Gastrocnemius medialis (tissue), 4 donors: ENCODE measurements around the gene SLC4A2. TPM values are rescaled to one million over a fixed set of nuclear protein-coding genes. Genes with fewer than 3 reads are reported as not detected.

Experiments
- ATAC-seq, 2 donors: fragments of 150-250 bp; one replicate each; pipeline ENCODE4 v1.9.1; 2016
- DNase-seq, 2 donors: peaks; one replicate each; pipeline ENCODE4 v3.0.0-alpha.2; 2019
- H3K27ac ChIP-seq, 4 donors: fragments of 200-600 bp; sonication (generic); 1 replicate in 1 of 4; 2 replicates in 3 of 4; pipeline ENCODE4 v1.5.1; 2016 to 2018; ENCODE audit warnings: mild to moderate bottlenecking in 2 of 4, moderate library complexity in 1 of 4
- H3K27me3 ChIP-seq, 3 donors: fragments of 200-600 bp; sonication (generic) in 2 of 3; 1 replicate in 1 of 3; 2 replicates in 2 of 3; pipeline versions ENCODE4 v1.5.1 to v1.6.0; 2016 to 2019; ENCODE audit warnings: mild to moderate bottlenecking in 1 of 3, moderate library complexity in 1 of 3
- H3K36me3 ChIP-seq, 2 donors: fragments of 200-600 bp; sonication (generic) in 1 of 2; one replicate each; pipeline ENCODE4 v1.5.1; 2017 to 2018
- H3K4me1 ChIP-seq, 2 donors: fragments of 200-600 bp; sonication (generic) in 1 of 2; one replicate each; pipeline ENCODE4 v1.5.1; 2016 to 2017; ENCODE audit warnings: mild to moderate bottlenecking in 2 of 2
- H3K4me3 ChIP-seq, 4 donors: fragments of 200-600 bp; sonication (generic) in 3 of 4; 1 replicate in 1 of 4; 2 replicates in 3 of 4; pipeline ENCODE4 v1.5.1; 2016 to 2019; ENCODE audit warnings: mild to moderate bottlenecking in 2 of 4
- H3K9me3 ChIP-seq, 3 donors: fragments of 200-600 bp; sonication (generic) in 2 of 3; 1 replicate in 1 of 3; 2 replicates in 2 of 3; pipeline ENCODE4 v1.5.1; 2016 to 2019
- CTCF ChIP-seq, 5 experiments: fragments of 450-650 bp in 3 of 5; fragments of 200-600 bp in 2 of 5; sonication (generic) in 2 of 5; IDR thresholded peaks in 4 of 5; conservative IDR thresholded peaks in 1 of 5; 1 replicate in 4 of 5; 2 replicates in 1 of 5; pipeline ENCODE4 v1.5.1; 2016 to 2019; ENCODE audit warnings: antibody characterized with exemption in 5 of 5, mild to moderate bottlenecking in 3 of 5, moderate library complexity in 3 of 5
- POLR2A ChIP-seq, 2 donors: fragments of 450-650 bp; IDR thresholded peaks; one replicate each; pipeline ENCODE4 v1.6.1; 2017; ENCODE audit warnings: antibody characterized with exemption in 2 of 2, mild to moderate bottlenecking in 2 of 2, moderate library complexity in 2 of 2
- in situ Hi-C, 4 donors: fragments of 200-750 bp; cut with MboI; loops; one replicate each; pipeline versions ENCODE4 v1.15.0 to v1.8.0; 2017; ENCODE audit warnings: low sequenced_read_pairs in 4 of 4
- intact Hi-C: fragments of 100-400 bp; cut with DNase I; formaldehyde crosslinking; loops from one replicate; pipeline ENCODE4 v1.15.1; 2023; ENCODE audit warnings: low total_unique reads
- total RNA-seq, 4 donors: library from RNA; depleted of rRNA; stranded (reverse); fragments of >200 nt; gene quantifications; one replicate each; pipeline versions ENCODE4 v1.1.0 to v1.2.3, GENCODE V29; 2016

The SLC4A2 gene
- total RNA-seq, 4 donors from 2014 or later, result 27.5 to 39.6 (median 33.0) TPM

GRCh38 chr7:151123158-151123821, 63.9 kb downstream of the SLC4A2 start:
- Histone ChIP-seq H3K36me3 (peaks cover 0 to 29% of the 10 kb centered on the region in 2 donors), H3K27ac (no peak overlapping the region), H3K9me3 (no peaks in the 10 kb centered on the region), H3K27me3 (no peaks in the 10 kb centered on the region), H3K4me1 (peaks cover 4 to 22% of the 10 kb centered on the region in 2 donors), H3K4me3 (no peak overlapping the region)
- ATAC-seq (no peak), DNase-seq (no peak)
- intact Hi-C loops (no loop called here), in situ Hi-C loops (loop anchor here in 2 of 4 donors (10.0 kb wide), 1 partner anchor 52 kb away; no protein-coding TSS in a partner anchor)
- TF ChIP-seq CTCF (IDR thresholded peaks at IDR 0.05 in 4 of 5, conservative IDR thresholded peaks at IDR 0.05 in 1 of 5), result no peak
- TF ChIP-seq POLR2A (IDR thresholded peaks at IDR 0.05), result no peak

DNA sequence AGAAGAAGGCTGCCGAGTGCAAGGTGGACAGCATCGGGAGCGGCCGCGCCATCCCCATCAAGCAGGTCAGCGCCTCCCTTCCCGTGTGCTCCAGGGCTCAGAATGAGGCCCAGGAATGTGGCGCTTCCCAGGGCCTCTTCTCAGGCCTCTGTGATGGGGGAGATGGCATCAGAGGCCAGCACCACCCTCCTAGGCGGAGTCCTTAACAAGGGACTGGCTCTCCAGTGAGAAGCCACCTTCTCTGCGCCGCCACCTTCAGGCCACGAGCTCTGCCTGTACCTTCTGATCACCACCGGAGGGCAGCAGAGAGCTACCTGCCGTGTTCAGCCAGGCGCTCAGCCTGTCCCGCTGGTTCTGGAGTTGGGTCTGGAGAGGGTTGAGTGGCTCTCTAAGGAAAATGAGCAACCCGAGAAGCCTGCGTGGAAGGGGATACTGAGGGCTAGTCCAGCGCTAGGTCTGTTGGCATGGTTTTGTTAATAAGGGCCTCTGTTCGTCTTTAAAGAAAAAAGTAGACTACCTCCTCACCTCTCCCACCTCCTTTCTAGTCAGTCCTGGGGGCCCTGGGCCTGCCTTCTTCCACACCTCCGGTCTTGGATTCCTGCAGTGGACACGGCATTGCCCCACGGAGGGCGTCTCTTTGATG, 64.6 kb downstream of the SLC4A2 start:
- Histone ChIP-seq H3K4me3 (no peak overlapping the region), H3K36me3 (peaks cover 0 to 26% of the 10 kb centered on the region in 2 donors), H3K27me3 (no peaks in the 10 kb centered on the region), H3K9me3 (no peaks in the 10 kb centered on the region), H3K4me1 (peaks cover 4 to 22% of the 10 kb centered on the region in 2 donors), H3K27ac (no peak overlapping the region)
- peak; percentile 84 to 94 for ATAC-seq
- TF ChIP-seq POLR2A (IDR thresholded peaks at IDR 0.05) (no peak), CTCF (IDR thresholded peaks at IDR 0.05 in 4 of 5, conservative IDR thresholded peaks at IDR 0.05 in 1 of 5) (peak; percentile 85 to 98 (median 95))
- DNase-seq, result peak; percentile 66 to 75
- in situ Hi-C loops, result loop anchor here in 2 of 4 donors (10.0 kb wide), 1 partner anchor 51 kb away; no protein-coding TSS in a partner anchor
- intact Hi-C loops, result loop anchor here (1.0 to 2.0 kb wide), 3 partner anchors 48 to 179 kb away; no protein-coding TSS in a partner anchor

- Histone ChIP-seq H3K36me3 (peaks cover 0 to 26% of the 10 kb centered on the region in 2 donors), H3K9me3 (no peaks in the 10 kb centered on the region), H3K27me3 (no peaks in the 10 kb centered on the region), H3K4me1 (peaks cover 4 to 22% of the 10 kb centered on the region in 2 donors), H3K4me3 (no peak overlapping the region), H3K27ac (no peak overlapping the region)
- DNase-seq (no peak), ATAC-seq (no peak)
- TF ChIP-seq POLR2A (IDR thresholded peaks at IDR 0.05), result no peak
- intact Hi-C loops, result loop anchor here (1.0 to 2.0 kb wide), 3 partner anchors 48 to 179 kb away; no protein-coding TSS in a partner anchor
- in situ Hi-C loops, result loop anchor here in 2 of 4 donors (10.0 kb wide), 1 partner anchor 50 kb away; no protein-coding TSS in a partner anchor
Observed at GRCh38 chr7:151124481-151124880, 65.1 kb downstream of the SLC4A2 start.

DNA sequence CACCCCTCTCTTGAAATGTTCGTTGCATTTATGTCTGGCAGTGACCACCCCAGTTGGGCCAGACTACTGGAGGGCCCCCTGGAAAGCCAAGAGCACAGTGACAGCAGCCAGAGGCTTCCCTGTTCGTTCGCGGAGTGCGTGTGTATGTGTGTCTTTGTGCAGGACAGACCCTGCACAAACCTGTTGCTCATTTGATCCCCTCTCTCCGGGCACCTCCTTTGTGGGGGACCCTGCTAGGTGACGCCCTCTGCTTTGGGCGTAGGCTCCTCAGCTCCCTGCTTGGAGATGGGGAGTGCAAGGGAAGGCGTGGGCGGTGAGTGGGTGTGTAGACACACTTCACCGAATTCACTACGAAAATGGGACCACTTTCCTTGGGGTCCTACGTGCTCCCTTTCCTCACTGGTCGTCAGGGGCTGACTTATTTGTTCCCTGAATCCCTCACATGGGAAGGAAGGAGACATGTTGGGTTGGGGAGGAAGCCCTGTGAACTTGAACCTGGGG, 65.6 kb downstream of the SLC4A2 start:
- no peak for DNase-seq
- H3K9me3 ChIP-seq, result no peaks in the 10 kb centered on the region
- ATAC-seq, result no peak
- H3K27me3 ChIP-seq, result no peaks in the 10 kb centered on the region
- peaks cover 4 to 22% of the 10 kb centered on the region in 2 donors for H3K4me1 ChIP-seq
- H3K27ac ChIP-seq, result no peak overlapping the region
- intact Hi-C loops (loop anchor here (1.0 to 2.0 kb wide), 3 partner anchors 47 to 178 kb away; no protein-coding TSS in a partner anchor), in situ Hi-C loops (loop anchor here in 2 of 4 donors (10.0 kb wide), 1 partner anchor 50 kb away; no protein-coding TSS in a partner anchor)
- TF ChIP-seq CTCF (IDR thresholded peaks at IDR 0.05 in 4 of 5, conservative IDR thresholded peaks at IDR 0.05 in 1 of 5) (no peak), POLR2A (IDR thresholded peaks at IDR 0.05) (no peak)
- H3K4me3 ChIP-seq, result peak overlapping the region; percentile 49 to 58 (median 55)
- peaks cover 0 to 26% of the 10 kb centered on the region in 2 donors for H3K36me3 ChIP-seq
